ENCODE data around the gene B4GALT4.

B4GALT4 gene

DNA sequence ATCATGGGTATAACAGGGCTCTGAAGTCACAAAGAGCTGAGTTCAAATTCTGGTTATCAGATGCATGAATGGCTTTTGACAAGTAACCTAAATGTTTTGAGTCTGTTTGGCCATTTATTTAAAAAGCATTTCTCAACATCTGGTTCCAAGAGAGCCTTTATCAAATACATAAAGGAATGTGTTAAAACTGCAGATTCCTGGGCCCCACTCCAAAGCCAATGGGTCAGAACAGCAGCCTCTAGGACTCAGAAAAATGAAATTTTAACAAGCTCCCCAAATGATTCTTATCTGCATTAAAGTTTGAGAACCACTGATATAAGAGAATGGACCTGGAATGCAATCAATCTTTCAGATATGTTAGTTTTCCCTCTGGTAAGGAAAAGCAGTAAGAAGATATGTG is 3.4 kb downstream of the B4GALT4 start:
- DNase-seq (ENCODE audit: low read depth in 2 of 2) = no peak

- no peak for DNase-seq (ENCODE audit: low read depth in 2 of 2)
Measured at GRCh38 chr3:119236756-119237155, 3.9 kb downstream of the B4GALT4 start.

DNA sequence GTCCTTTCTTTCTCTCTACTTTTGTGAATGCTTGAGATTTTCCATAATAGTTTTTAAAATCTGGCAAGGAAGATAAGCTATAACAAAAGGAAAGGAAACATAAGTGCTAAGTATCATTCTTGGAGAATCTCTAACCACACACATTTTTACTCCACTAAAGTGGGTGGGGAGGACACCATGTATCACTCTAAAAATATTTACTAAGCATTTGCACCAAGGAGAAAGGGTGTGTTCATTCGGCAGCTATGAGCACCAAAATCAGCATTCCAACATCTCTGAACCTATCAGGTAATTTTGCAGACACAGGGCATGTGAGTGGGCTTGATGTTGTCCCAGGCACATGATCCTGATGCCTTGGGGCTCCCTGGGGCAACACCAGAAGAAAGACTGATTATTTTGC is 5.5 kb downstream of the B4GALT4 start:
- DNase-seq (ENCODE audit: low read depth in 2 of 2) = no peak

GRCh38 chr3:119234610-119235009 is 6.1 kb downstream of the B4GALT4 start:
- DNase-seq (ENCODE audit: low read depth in 2 of 2) = no peak

DNA sequence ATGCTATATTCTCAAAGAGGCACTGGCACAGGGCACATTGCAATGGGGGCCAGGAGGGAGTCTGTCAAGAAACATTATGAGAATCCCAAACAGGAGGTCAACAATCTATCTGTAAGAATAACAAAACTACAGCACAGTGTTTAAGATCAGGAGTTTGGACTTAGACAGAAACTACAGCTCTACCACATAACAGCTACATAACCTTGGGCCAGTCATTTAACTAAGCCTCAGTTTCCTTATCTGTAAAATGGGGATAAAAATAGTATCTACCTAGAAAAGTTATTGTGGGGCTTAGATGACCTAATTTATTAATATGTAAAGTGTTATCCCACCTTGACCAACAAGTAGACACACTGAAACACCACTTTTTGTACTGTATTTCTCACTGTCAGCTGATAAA is 9.9 kb downstream of the B4GALT4 start:
- no peak for DNase-seq (ENCODE audit: low read depth in 2 of 2)

- no peak for DNase-seq (ENCODE audit: low read depth in 2 of 2)
Measured at GRCh38 chr3:119230071-119230470, 10.6 kb downstream of the B4GALT4 start.

GRCh38 chr3:119229190-119229589 is 11.5 kb downstream of the B4GALT4 start:
- DNase-seq (ENCODE audit: low read depth in 2 of 2) = no peak

GRCh38 chr3:119228373-119229145 is 12.1 kb downstream of the B4GALT4 start:
- no peak for DNase-seq (ENCODE audit: low read depth in 2 of 2)

- DNase-seq (ENCODE audit: low read depth in 2 of 2) = no peak
Measured at GRCh38 chr3:119227070-119227850, 13.4 kb downstream of the B4GALT4 start.

DNA sequence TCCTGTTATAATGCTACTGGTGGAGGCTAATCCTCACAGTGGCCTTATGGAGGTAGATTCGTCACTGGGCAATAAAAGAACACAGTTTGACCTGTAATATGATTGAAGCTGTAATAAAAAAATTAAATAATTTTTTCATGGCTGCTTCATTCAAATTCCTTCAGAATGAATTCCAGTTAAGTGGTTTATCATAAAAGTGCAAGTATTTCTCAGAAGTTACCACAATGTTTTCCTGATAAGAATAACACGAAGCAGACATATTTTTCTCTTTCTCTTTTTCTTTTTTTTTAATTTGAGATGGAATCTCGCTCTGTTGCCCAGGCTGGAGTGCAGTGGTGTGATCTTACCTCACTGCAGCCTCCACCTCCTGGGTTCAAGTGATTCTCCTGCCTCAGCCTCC is 15.6 kb downstream of the B4GALT4 start:
- no peak for DNase-seq (ENCODE audit: low read depth in 2 of 2)

- DNase-seq (ENCODE audit: low read depth in 2 of 2) = no peak
Measured at GRCh38 chr3:119223511-119223910, 17.2 kb downstream of the B4GALT4 start.

DNA sequence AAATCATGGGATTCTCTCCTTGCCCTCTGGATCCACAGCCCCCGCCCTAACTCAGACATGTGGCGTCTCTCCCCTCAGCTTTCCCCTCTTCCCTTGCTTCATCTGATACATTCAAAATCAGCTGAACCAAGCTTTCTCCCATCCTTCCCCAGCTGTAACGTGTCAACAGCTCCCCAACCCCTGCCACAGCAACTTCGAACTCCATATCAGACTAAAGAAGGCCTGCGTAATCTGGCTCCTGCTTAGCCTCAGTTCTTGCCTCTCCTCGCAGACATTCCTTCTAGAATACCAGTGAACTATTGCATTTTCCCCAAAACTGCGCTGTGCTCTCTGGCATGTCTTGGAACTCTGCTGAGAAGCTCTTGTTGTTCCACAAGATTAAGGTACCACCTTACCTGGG is 18.3 kb downstream of the B4GALT4 start:
- DNase-seq (ENCODE audit: low read depth in 2 of 2) = no peak

GRCh38 chr3:119221779-119222320 is 18.8 kb downstream of the B4GALT4 start:
- DNase-seq (ENCODE audit: low read depth in 2 of 2) = no peak

DNA sequence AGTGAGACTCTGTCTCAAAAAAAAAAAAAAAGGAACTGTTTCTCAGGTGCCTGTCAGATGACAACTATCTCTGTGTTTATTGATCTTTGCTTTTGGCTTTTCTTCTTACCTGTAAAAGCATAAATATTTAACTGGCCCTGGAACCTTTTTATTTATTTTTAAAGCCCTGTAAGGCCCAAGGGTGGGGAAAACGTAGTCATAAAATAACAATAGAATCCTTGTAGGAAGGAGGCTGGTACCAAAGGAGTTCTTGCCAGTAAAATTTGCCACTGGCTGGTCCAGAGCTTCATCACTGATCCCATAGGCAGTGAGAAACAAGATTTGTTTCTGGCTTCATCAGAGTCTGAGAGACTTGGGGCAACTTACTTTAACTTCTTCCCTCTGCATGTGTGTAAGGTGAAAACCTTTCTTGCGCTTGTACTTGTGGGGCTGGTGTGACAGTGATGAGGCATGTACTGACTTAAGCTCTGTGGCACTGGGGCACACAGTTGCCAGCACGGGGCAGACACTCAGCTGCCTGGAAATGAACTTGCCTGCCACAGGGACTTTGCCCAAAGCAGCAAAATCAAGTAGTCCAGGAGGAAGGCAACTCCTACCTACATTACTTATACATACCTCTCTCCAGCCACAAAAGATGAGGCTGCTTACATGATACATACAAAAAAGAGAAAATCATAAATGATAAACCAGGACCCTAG is 19.6 kb downstream of the B4GALT4 start:
- DNase-seq (ENCODE audit: low read depth in 2 of 2) = no peak

DNA sequence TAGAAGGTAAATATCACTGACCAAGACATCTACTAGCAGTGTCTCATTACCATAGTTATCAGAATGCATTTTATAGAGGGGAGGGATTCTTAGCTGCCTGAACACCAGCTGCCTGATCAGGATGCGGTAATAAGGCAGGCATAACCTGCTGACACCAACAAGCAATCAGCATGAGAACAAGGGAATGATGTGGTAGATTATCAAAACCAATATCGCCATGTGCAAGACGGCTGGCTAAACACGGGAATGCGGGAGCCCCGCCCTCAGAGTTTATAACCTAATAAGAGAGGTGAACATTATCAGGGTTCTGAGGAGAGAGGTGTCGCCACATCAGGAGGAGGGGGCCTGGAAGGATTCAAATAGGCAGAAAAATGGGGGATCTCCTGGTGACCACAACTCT is 20.5 kb downstream of the B4GALT4 start:
- DNase-seq (ENCODE audit: low read depth in 2 of 2) = no peak

GRCh38 chr3:119219069-119219468 is 21.6 kb downstream of the B4GALT4 start:
- DNase-seq (ENCODE audit: low read depth in 2 of 2) = no peak

GRCh38 chr3:119211803-119212202 is 28.9 kb downstream of the B4GALT4 start:
- DNase-seq (ENCODE audit: low read depth in 2 of 2) = no peak

GRCh38 chr3:119211193-119211592 is 29.5 kb downstream of the B4GALT4 start:
- no peak for DNase-seq (ENCODE audit: low read depth in 2 of 2)

GRCh38 chr3:119207512-119207875 is 33.2 kb downstream of the B4GALT4 start:
- DNase-seq (ENCODE audit: low read depth in 2 of 2) = no peak

DNA sequence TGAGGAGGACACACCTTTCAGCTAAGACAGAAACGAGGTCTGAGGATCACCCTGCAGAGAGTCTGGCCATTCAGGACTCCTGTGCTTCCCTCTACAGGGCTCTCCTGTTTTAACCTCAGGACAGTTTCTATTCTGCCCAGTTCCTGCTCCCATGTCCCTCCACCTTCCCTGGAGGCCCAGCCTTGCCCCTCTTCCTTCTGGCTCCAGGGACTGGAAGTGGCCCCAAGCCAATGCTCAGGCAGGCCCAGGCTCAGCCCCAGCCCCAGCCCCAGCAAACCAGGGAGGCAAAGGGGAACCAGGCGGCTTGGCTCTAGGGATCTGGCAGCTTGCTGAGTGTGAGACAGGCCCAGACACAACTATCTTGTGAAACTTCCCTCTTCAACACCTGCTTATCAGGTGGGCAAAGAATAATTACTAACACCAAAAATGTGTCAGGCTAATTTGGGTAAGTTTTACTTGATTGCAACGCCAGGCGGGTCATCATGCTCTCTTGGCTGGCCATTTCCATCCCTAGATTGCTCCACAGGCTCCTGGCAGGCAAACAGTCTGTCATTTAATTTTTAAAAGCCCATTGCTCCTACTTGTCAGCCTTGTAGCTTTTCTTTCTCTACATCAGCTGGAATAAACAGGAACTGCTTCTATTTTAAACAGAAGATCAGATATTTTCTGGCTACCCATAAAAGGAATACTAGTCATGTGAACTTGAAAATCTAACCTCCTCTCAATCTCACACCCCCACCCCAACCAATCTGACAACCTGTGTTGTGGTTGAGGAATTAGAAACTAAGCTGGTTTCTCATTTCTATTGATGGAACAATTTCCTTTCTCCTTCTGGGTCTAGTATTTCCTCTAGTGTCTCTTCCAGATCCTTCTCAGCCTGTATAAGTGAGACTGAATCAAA is 33.8 kb downstream of the B4GALT4 start:
- DNase-seq (ENCODE audit: low read depth in 2 of 2) = no peak

GRCh38 chr3:119205685-119206084 is 35.0 kb downstream of the B4GALT4 start:
- DNase-seq (ENCODE audit: low read depth in 2 of 2) = no peak
